HG03108 (cell line): ENCODE measurements around the gene ACOT6.
"Not testable (repeated sequence)": the region's sequence is repeated elsewhere in the genome, so short reads cannot be mapped to it uniquely, and the experiment has no call there.

Experiments
- ATAC-seq: cut with Tn5 transposase; IDR thresholded peaks from one replicate; pipeline ENCODE4 v1.9.1; 2021; ENCODE audit warnings: moderate library complexity; ENCODE audit not compliant: unreplicated experiment

Gene ACOT6

DNA sequence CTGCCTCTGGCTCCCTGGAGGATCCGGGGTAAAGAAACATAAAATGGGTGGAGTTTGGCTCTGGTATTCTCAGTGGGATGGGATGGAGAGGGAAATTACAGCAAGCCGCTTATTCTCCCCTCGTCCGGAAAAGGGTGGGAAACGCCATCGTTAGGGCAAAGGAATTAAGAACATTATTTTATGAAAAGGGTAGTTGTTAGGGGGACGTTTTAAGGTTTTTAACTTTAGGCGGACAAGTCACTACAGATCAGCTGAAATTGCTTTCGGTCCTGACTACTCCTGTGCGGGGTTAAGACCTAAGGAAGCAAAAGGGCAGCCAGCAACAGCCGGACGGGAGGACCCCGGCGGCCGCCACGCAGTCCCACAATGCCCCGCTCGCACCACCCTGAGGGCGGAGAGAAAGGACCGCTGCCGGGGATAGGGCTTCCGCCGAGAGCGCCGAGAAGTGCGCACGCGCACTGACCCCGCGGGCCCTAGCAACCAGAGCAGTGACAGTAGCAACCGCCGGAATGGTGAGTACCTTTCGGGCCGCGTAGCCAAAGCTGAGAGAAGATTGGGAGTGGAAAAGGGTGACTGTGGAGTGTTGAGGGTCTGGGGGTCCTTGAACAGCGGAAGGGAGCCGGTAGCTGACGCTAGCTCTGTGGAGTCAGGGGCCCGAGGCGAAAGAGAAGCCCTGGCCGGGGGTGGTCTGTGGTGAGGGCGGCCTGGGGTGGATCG is 32.4 kb downstream of the ACOT6 start, which contains the start of gene DNAL1:
TSS of gene DNAL1 (plus strand) at position 456 of the 717 bp plus-strand sequence. CDS start at position 510, 54 bp downstream.
- peak; percentile 99 for ATAC-seq

- no peak for ATAC-seq
These were observed 32.9 kb downstream of the ACOT6 start for GRCh38 chr14:73645248-73645610.

GRCh38 chr14:73651005-73651404 is 38.7 kb downstream of the ACOT6 start:
- no peak for ATAC-seq

- ATAC-seq, result no peak
These were observed 43.5 kb downstream of the ACOT6 start for GRCh38 chr14:73655851-73656250.

- not testable (repeated sequence) for ATAC-seq
These were observed 46.9 kb downstream of the ACOT6 start for GRCh38 chr14:73659202-73659601.

GRCh38 chr14:73660511-73660910 is 48.2 kb downstream of the ACOT6 start:
- no peak for ATAC-seq

GRCh38 chr14:73661872-73662271 is 49.6 kb downstream of the ACOT6 start:
- ATAC-seq, result no peak

DNA sequence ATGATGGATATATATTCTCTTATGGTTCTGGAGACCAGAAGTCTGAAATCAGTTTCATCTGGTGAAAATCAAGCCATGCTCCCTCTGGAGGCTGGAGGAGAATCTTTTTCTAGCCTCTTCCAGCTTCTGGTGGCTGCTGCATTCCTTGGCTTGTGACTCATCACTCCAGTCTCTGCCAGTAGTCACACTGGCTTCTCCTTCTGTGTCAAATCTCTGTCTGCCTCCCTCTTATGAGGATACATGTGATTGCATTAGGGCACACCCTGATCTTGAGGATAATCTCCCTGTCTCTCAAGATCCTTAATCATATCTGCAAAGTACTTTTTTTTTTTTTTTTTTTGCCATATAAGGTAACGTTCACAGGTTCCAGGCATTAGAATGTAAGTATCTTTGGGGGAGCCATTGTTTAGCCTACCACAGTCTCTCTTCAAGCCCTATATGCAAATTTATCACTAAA is 50.2 kb downstream of the ACOT6 start:
- ATAC-seq, result no peak

GRCh38 chr14:73663548-73664212 is 51.4 kb downstream of the ACOT6 start:
- no peak for ATAC-seq

DNA sequence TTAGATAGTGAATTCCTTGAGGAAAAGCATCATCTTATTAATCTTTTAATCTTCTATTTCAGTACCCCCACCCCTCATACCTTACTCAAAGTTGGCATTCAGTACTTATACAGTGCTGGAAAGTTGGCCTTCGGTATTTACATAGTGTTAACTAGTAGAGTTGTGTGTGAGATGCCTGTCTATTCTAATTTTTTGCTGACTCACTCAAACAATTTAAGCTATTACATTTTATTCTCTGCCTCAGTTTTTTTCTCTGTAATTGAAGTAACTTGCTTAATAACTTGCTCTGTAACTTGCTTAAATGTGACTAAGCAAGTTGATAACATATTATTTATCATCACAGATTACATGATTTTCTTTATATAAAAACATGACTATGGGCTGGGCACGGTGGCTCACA is 52.8 kb downstream of the ACOT6 start:
- no peak for ATAC-seq

DNA sequence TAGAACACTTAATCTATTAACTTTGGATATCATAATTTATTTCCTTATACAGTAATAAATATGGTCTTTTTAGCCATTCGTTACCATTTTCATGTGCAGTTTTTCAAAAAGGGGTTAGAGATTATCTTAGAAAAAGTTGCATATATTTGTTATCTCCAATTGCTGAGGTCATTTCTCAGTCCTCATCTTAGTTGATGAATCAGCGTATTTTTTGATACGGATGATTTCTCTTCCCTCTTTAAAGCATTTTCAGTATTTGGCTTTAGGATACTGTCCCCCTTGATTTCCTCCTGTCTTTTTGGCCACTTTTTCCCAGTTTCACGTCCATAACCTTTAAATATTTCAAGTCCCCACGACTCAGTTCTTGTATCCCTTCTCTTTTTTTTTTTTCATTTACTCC is 54.3 kb downstream of the ACOT6 start:
- ATAC-seq, result no peak

DNA sequence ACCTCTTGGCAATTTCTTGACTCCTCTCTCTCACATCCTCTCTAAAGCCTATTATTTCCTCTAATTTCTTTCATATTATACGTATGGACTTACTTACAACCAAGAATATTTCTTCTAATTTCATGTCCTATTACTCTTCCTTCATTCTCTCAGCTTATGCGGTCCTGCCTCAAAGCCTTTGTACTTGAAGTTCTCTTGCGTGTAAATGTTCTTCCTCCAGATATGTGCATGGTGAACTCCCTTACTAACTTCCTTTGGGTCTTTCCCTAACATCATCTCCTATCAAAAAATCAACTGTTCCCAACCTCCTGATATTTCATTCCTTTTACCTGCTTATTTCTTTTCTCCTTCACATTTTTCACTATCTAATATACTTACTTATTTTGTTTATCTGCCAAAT is 55.5 kb downstream of the ACOT6 start:
- no peak for ATAC-seq
